Neural cell (in vitro differentiated cells): ENCODE results near the gene PLA2G1B. TPM values are rescaled to one million over a fixed set of nuclear protein-coding genes. Genes with fewer than 3 reads are reported as not detected.

Source experiments
- H2AFZ ChIP-seq: fragments of 200-600, 300-800 bp; sonication (generic), shearing (Covaris generic); 2 replicates; pipeline ENCODE4 v1.6.0; 2014; ENCODE audit warnings: low read depth, mild to moderate bottlenecking, antibody characterized with exemption, low read length, moderate library complexity
- H3F3A ChIP-seq: fragments of 200-600 bp; shearing (Covaris generic); 2 replicates; pipeline ENCODE4 v1.6.1; 2016; ENCODE audit warnings: mild to moderate bottlenecking, moderate library complexity, mixed read lengths, antibody characterized with exemption, low read length; ENCODE audit not compliant: insufficient read depth, poor library complexity, severe bottlenecking
- H3K27ac ChIP-seq: fragments of 200-600, 300-800 bp; sonication (generic), shearing (Covaris generic); 2 replicates; pipeline ENCODE4 v1.5.1; 2014; ENCODE audit warnings: mild to moderate bottlenecking, low read length, moderate library complexity
- H3K27me3 ChIP-seq: fragments of 300-800, 200-600 bp; sonication (generic), shearing (Covaris generic); 2 replicates; pipeline ENCODE4 v1.6.0; 2014; ENCODE audit warnings: mild to moderate bottlenecking, low read depth, low read length, moderate library complexity; ENCODE audit not compliant: insufficient read depth
- H3K36me3 ChIP-seq: fragments of 300-800, 200-600 bp; sonication (generic), shearing (Covaris generic); 2 replicates; pipeline ENCODE4 v1.5.1; 2014; ENCODE audit warnings: mild to moderate bottlenecking, antibody characterized with exemption, low read length, moderate library complexity; ENCODE audit not compliant: insufficient read depth
- H3K4me2 ChIP-seq: fragments of 300-800, 200-600 bp; sonication (generic), shearing (Covaris generic); 2 replicates; pipeline ENCODE4 v1.6.0; 2014; ENCODE audit warnings: mild to moderate bottlenecking, low read length
- H3K4me3 ChIP-seq: fragments of 300-800, 200-600 bp; sonication (generic), shearing (Covaris generic); 2 replicates; pipeline ENCODE4 v1.5.1; 2014; ENCODE audit warnings: mild to moderate bottlenecking, low read length, moderate library complexity
- H3K79me2 ChIP-seq: fragments of 200-600 bp; shearing (Covaris generic); replicated peaks from 2 replicates; pipeline ENCODE4 v1.6.0; 2014; ENCODE audit warnings: mild to moderate bottlenecking, low read length, moderate library complexity; ENCODE audit not compliant: insufficient read depth
- H3K9ac ChIP-seq: fragments of 300-800, 200-600 bp; sonication (generic), shearing (Covaris generic); 2 replicates; pipeline ENCODE4 v1.6.1; 2016; ENCODE audit warnings: mild to moderate bottlenecking, low read length, mixed read lengths
- H3K9me2 ChIP-seq: fragments of 200-600 bp; shearing (Covaris generic); 2 replicates; pipeline ENCODE4 v1.6.1; 2016; ENCODE audit warnings: mild to moderate bottlenecking, low read length, mixed read lengths; ENCODE audit not compliant: insufficient read depth
- H3K9me3 ChIP-seq: fragments of 200-600, 300-800 bp; sonication (generic), shearing (Covaris generic); 2 replicates; pipeline ENCODE4 v1.6.1; 2016; ENCODE audit warnings: mild to moderate bottlenecking, mixed run types, low read length, moderate library complexity, mixed read lengths
- H4K20me1 ChIP-seq: fragments of 200-600 bp; shearing (Covaris generic); 2 replicates; pipeline ENCODE4 v1.6.1; 2016; ENCODE audit warnings: mild to moderate bottlenecking, mixed run types; ENCODE audit not compliant: insufficient read depth
- EP300 ChIP-seq: fragments of 450-650 bp; conservative IDR thresholded peaks from 2 replicates; pipeline ENCODE4 v1.6.1; 2014; ENCODE audit warnings: antibody characterized with exemption, mild to moderate bottlenecking, moderate library complexity; ENCODE audit not compliant: poor library complexity, severe bottlenecking
- EZH2 ChIP-seq: fragments of 200-600, 300-800 bp; shearing (Covaris generic), sonication (generic); IDR thresholded peaks from 2 replicates; pipeline ENCODE4 v1.6.1; 2014; ENCODE audit warnings: antibody characterized with exemption, low read length, borderline replicate concordance, mild to moderate bottlenecking; ENCODE audit not compliant: insufficient read depth, poor library complexity, severe bottlenecking
- MXI1 ChIP-seq: fragments of 450-650 bp; conservative IDR thresholded peaks from 2 replicates; pipeline ENCODE4 v1.6.1; 2014; ENCODE audit warnings: antibody characterized with exemption, mild to moderate bottlenecking; ENCODE audit not compliant: poor library complexity, severe bottlenecking
- POLR2AphosphoS5 ChIP-seq: IDR thresholded peaks from 2 replicates; pipeline ENCODE4 v1.6.1; 2012
- RAD21 ChIP-seq: fragments of 450-650 bp; conservative IDR thresholded peaks from 2 replicates; pipeline ENCODE4 v1.6.1; 2014; ENCODE audit warnings: antibody characterized with exemption, mild to moderate bottlenecking, moderate library complexity
- REST ChIP-seq: IDR thresholded peaks from 2 replicates; pipeline ENCODE4 v1.6.1; 2012; ENCODE audit warnings: borderline replicate concordance
- SMC3 ChIP-seq: fragments of 450-650 bp; conservative IDR thresholded peaks from 2 replicates; pipeline ENCODE4 v1.6.1; 2014; ENCODE audit warnings: antibody characterized with exemption, mild to moderate bottlenecking, moderate library complexity; ENCODE audit not compliant: poor library complexity
- TAF1 ChIP-seq: IDR thresholded peaks from 2 replicates; pipeline ENCODE4 v1.6.1; 2012; ENCODE audit warnings: low read depth
- polyA plus RNA-seq: library from polyadenylated mRNA; depleted of rRNA; stranded (reverse); fragments of >200 nt; gene quantifications from 2 replicates; pipeline ENCODE4 v1.2.3, GENCODE V29; 2014
- TF ChIP-seq, protein P1 (sequence below): fragments of 450-650 bp; IDR thresholded peaks from 2 replicates; pipeline ENCODE4 v1.5.1; 2014; ENCODE audit warnings: antibody characterized with exemption, mild to moderate bottlenecking, moderate library complexity; ENCODE audit not compliant: poor library complexity, severe bottlenecking

Gene PLA2G1B
- polyA plus RNA-seq, 1 donor from 2014 or later: not detected

DNA sequence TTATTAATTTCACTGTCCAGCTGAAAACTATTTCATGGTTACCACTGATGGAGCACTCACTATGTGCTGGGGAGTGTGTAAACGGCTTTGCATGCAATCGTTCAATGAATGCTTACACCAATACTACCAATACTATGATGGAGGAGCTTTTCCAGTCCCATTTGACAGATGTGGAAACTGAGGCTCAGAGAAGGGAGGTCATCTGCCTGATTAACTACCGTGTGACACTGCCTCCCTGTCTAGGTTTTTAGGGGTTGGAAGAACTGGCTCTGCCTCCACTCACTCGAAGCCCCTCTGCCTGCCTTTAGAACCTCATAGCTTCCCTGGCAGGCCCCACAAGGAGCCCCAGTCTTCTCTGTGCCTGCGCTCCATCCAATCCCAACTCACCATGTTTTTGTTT is 29.5 kb upstream of the PLA2G1B start:
- no peak overlapping the region for H3K4me2 ChIP-seq
- H3K9ac ChIP-seq: no peak overlapping the region
- peaks cover 20% of the 10 kb centered on the region for H3K79me2 ChIP-seq
- no peak overlapping the region for H3K4me3 ChIP-seq
- H3K9me3 ChIP-seq: no peaks in the 10 kb centered on the region
- no peaks in the 10 kb centered on the region for H3K9me2 ChIP-seq
- H3K27me3 ChIP-seq: no peaks in the 10 kb centered on the region
- no peak overlapping the region for H3K27ac ChIP-seq
- no peaks in the 10 kb centered on the region for H4K20me1 ChIP-seq
- H3F3A ChIP-seq: no peaks in the 10 kb centered on the region
- TF ChIP-seq TAF1 (no peak), MXI1 (no peak), RAD21 (no peak), SMC3 (no peak), POLR2AphosphoS5 (no peak), EZH2 (no peak), REST (no peak), EP300 (no peak)
- TF ChIP-seq, protein P1, sequence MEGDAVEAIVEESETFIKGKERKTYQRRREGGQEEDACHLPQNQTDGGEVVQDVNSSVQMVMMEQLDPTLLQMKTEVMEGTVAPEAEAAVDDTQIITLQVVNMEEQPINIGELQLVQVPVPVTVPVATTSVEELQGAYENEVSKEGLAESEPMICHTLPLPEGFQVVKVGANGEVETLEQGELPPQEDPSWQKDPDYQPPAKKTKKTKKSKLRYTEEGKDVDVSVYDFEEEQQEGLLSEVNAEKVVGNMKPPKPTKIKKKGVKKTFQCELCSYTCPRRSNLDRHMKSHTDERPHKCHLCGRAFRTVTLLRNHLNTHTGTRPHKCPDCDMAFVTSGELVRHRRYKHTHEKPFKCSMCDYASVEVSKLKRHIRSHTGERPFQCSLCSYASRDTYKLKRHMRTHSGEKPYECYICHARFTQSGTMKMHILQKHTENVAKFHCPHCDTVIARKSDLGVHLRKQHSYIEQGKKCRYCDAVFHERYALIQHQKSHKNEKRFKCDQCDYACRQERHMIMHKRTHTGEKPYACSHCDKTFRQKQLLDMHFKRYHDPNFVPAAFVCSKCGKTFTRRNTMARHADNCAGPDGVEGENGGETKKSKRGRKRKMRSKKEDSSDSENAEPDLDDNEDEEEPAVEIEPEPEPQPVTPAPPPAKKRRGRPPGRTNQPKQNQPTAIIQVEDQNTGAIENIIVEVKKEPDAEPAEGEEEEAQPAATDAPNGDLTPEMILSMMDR: no peak
- H2AFZ ChIP-seq: no peak overlapping the region
- peaks cover 17% of the 10 kb centered on the region for H3K36me3 ChIP-seq

GRCh38 chr12:120356567-120357030 is 29.0 kb upstream of the PLA2G1B start:
- H3K9me3 ChIP-seq: no peaks in the 10 kb centered on the region
- no peak overlapping the region for H3K27ac ChIP-seq

More at GRCh38 chr12:120356567-120357030, 29.0 kb upstream of the PLA2G1B start:
- Histone ChIP-seq H3F3A (no peaks in the 10 kb centered on the region), H3K36me3 (peaks cover 17% of the 10 kb centered on the region), H2AFZ (no peak overlapping the region), H3K9me2 (no peaks in the 10 kb centered on the region), H3K27me3 (no peaks in the 10 kb centered on the region), H3K9ac (no peak overlapping the region), H3K79me2 (peaks cover 20% of the 10 kb centered on the region), H4K20me1 (no peaks in the 10 kb centered on the region), H3K4me3 (no peak overlapping the region), H3K4me2 (no peak overlapping the region)
- TF ChIP-seq TAF1: no peak
- peak; percentile 28 for TF ChIP-seq MXI1
- TF ChIP-seq REST: no peak
- TF ChIP-seq POLR2AphosphoS5: no peak
- TF ChIP-seq RAD21: peak; percentile 88
- TF ChIP-seq EP300: no peak
- TF ChIP-seq EZH2: no peak
- TF ChIP-seq, protein P1: peak; percentile 87
- peak; percentile 87 for TF ChIP-seq SMC3
